Ishikawa (cell line): ENCODE data around the gene THOC2.

ENCODE experiments used
- CREB1 ChIP-seq: IDR thresholded peaks from 2 replicates; pipeline ENCODE4 v1.6.1; 2012; ENCODE audit warnings: low read depth
- EGR1 ChIP-seq: IDR thresholded peaks from 2 replicates; pipeline ENCODE4 v1.6.1; 2012
- EP300 ChIP-seq: IDR thresholded peaks from 2 replicates; pipeline ENCODE4 v1.6.1; 2012; ENCODE audit warnings: borderline replicate concordance
- NFIC ChIP-seq: IDR thresholded peaks from 2 replicates; pipeline ENCODE4 v1.6.1; 2012
- TAF1 ChIP-seq: IDR thresholded peaks from 2 replicates; pipeline ENCODE4 v1.6.1; 2012; ENCODE audit warnings: low read depth, mild to moderate bottlenecking
- TCF12 ChIP-seq: IDR thresholded peaks from 2 replicates; pipeline ENCODE4 v1.6.1; 2012; ENCODE audit warnings: low read depth
- YY1 ChIP-seq: IDR thresholded peaks from 2 replicates; pipeline ENCODE4 v1.6.1; 2012; ENCODE audit warnings: low read depth
- ZBTB7A ChIP-seq: IDR thresholded peaks from 2 replicates; pipeline ENCODE4 v1.6.1; 2012; ENCODE audit warnings: low read depth
- TF ChIP-seq, protein P1 (sequence below): IDR thresholded peaks from 2 replicates; pipeline ENCODE4 v1.6.1; 2012

DNA sequence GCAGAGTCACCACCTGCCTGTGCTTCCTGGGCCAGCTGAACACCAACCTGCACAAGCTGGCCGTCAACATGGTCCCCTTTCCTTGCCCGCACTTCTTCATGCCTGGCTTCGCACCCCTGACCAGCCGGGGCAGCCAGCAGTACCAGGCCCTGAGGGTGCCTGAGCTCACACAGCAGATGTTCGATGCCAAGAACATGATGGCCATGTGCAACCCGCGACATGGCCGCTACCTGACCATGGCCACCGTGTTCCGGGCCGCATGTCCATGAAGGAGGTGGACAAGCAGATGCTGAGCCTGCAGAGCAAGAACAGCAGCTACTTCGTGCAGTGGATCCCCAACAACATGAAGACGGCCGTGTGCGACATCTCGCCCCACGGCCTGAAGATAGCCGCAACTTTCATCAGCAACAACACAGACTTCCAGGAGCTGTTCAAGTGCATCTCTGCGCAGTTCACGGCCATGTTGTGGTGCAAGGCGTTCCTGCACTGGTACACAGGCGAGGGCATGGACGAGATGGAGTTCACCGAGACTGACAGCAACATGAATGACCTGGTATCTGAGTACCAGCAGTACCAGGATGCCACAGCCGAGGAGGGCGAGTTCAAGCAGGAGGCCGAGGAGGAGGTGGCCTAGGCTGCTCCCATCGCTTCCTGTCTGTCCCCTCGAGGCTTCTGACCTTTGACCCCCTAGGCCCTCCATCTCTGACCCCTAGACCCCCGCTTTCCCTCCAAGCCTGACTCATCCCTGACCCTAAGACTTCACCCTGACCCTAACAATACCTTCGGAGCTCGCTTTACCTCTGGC, 170.3 kb downstream of the THOC2 start:
- TF ChIP-seq EP300 (no peak), CREB1 (no peak), ZBTB7A (no peak), EGR1 (no peak), NFIC (no peak), TAF1 (no peak), YY1 (no peak), TCF12 (no peak)
- TF ChIP-seq, protein P1, sequence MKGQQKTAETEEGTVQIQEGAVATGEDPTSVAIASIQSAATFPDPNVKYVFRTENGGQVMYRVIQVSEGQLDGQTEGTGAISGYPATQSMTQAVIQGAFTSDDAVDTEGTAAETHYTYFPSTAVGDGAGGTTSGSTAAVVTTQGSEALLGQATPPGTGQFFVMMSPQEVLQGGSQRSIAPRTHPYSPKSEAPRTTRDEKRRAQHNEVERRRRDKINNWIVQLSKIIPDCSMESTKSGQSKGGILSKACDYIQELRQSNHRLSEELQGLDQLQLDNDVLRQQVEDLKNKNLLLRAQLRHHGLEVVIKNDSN = no peak
